GM12801 (cell line): ENCODE measurements around the gene ISG15.

ENCODE experiments used
- TF ChIP-seq, protein P1 (sequence below): IDR thresholded peaks from one replicate; pipeline ENCODE4 v1.5.1; 2011; ENCODE audit warnings: control low read depth; ENCODE audit not compliant: insufficient read length; ENCODE audit errors: extremely low read depth

Gene ISG15

DNA sequence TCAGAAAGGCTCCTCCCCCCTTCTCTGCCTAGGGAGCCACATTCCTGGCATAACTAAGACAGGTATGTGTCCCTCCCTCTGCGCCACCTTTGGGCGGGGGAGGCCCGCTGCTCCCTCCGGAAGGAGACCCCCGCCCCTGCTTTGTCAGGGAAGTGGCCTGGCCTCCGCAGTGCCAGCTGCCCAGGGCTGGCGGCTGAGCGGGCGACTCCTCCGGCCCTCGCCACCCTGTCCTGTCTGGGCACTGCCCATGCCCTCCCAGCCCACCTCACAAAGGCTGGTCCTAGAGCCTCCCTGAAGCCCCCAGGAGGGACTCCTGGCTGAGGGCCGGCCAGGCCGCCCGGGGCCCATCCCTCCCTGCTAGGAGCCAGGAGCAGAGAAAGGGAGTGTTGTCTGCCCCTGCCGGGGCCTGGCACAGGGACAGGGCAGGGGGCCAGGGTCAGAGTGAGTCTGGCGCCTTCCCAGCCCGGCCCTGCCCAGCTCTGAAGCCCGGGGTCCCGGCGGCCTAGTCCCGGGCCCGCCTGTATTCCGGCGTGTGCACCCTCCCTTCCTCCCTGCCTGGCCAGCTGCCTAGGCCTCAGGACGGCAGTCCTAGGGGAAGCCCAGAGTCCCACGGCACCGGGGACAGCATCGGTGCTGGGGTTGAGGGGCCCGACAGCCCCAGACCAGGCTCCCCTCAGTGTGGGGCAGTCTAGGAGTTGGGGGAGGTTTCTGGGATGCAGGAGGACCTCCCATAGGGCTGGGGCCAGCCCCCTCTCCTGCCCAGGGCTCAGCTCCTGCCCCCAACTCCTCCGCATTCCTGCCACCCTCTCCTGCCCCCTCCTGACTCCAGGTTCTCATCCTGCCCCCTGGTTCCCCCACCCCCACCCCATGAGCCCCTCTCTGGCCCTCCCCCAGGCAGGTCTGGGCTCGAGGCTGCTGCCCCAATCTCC is 11.7 kb downstream of the ISG15 start:
- TF ChIP-seq, protein P1, sequence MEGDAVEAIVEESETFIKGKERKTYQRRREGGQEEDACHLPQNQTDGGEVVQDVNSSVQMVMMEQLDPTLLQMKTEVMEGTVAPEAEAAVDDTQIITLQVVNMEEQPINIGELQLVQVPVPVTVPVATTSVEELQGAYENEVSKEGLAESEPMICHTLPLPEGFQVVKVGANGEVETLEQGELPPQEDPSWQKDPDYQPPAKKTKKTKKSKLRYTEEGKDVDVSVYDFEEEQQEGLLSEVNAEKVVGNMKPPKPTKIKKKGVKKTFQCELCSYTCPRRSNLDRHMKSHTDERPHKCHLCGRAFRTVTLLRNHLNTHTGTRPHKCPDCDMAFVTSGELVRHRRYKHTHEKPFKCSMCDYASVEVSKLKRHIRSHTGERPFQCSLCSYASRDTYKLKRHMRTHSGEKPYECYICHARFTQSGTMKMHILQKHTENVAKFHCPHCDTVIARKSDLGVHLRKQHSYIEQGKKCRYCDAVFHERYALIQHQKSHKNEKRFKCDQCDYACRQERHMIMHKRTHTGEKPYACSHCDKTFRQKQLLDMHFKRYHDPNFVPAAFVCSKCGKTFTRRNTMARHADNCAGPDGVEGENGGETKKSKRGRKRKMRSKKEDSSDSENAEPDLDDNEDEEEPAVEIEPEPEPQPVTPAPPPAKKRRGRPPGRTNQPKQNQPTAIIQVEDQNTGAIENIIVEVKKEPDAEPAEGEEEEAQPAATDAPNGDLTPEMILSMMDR, result no peak

DNA sequence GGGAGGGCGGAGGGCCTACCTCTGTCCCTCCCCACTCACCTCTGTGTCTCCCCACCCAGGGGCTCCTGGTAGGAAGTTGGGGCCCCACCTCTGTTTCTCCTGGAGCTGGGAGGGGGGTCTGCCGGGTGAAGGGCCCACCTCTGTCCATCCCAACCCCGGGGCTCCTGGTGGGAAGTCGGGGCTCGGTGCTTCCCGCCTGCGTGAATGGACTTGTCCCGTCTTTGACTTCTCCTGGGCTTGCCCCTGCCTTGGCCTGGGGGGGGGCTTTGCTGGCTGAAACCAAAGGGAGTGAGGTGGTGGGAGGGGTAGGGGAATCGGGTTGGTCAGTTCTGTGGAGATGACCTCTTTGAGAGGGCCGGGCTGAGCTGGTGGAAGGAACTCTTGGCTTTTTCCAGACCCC is 12.4 kb downstream of the ISG15 start:
- TF ChIP-seq, protein P1, result no peak

DNA sequence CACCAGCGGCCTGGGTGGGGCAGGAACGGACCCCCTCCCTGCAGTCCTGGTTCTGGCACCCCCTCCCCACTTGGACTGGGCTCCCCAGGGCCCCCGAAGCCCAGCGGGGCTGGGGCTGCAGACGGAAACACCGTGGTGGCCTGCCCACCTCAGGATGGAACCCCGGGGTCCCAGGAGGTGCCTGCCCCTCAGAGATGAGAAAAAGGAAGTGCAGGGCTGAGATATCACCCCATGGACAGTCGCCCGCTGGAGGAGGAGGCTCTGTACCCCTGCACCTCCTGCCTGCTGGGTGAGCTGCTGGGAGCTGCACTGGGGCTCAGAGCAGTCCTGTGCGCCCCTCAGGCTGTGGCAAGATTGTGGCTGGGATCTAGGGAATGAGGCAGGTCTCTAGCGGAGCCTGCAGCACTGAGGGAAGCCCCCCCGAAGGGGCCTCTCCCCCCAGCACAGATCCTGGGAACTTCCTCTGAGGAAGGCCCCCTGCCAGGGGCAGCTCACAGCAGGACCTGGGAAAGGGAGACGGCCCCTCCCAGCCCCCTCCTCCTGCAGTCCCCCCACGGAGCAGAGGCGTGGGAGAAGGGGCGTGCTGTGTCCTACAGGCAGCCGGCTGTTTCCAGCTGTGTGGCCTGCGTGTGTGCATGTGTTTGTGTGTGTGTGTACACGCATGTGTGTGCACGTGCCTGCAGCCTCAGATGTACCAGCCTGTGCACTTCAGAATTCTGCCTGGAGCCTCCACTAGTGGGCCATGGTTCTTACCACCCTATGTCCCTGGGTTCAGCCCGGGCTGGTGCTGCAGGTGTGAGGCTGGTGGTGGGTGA is 13.5 kb downstream of the ISG15 start:
- TF ChIP-seq, protein P1, result no peak

DNA sequence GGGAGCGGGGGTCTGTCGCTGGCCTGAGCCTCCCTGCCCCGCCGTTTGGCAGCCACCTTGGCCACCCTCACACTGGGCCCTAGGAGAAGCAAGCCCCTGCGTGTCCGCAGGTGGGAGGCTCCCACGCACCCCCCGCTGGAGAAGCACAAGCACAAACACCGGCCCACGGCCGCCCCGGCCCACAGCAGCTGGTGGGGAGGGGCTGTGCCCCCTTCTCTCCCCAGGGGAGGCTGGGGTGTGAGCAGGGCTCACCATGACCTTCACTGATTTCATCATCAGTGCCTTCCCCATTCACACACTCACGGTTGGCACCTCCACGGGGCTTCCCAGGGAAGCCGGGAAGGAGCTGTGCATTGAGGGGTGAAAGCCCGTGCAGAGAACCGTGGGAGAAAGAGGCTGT is 14.5 kb downstream of the ISG15 start:
- TF ChIP-seq, protein P1, result no peak

DNA sequence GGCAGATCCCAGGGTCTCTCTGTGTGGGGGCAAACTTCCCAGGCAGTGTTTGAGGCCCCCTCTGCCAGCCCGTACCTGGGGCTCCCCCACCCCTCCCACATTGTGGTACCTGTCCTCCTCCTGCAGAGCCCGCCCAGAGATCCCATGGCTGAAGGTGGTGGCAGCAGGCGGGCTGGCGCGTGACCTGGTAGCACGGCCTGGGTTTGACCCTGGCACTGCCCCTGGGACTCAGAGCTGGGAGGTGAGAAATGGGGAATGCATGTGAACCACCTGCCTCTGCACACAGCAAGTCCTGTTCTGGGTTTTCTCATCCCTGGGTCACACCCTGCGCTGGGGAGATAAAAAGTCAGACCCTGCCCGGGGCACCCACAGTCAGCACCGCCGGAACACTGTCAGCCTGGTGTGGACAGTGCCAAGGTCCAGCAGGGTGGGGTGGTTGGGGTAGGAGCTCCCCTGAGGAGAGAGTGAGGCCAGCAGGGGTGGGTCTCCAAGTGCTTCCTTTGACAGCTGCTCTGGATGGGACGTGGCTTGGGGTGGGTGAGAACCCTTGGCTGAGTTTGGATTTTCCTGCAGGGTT is 18.4 kb downstream of the ISG15 start:
- TF ChIP-seq, protein P1, result no peak

DNA sequence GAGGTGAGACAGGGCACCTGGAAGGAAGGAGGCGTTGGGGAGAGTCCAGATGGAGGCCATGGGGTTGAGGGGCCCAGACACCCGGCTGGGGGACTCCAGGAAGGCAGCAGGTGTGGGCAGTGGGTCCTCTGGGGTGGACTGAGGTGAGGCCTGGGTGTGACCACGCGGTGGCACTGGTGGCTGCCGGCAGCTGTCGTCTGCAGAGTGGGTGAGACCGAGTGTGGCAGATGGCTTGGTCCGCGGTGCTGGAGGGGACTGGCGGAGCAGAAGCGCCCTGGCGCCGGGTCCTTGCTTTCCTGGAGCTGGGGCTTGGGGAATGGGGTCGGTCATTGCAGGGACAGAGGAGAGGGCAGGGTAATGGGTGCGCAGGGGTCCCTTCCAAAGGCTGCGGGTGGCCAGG is 19.1 kb downstream of the ISG15 start:
- TF ChIP-seq, protein P1, result no peak

DNA sequence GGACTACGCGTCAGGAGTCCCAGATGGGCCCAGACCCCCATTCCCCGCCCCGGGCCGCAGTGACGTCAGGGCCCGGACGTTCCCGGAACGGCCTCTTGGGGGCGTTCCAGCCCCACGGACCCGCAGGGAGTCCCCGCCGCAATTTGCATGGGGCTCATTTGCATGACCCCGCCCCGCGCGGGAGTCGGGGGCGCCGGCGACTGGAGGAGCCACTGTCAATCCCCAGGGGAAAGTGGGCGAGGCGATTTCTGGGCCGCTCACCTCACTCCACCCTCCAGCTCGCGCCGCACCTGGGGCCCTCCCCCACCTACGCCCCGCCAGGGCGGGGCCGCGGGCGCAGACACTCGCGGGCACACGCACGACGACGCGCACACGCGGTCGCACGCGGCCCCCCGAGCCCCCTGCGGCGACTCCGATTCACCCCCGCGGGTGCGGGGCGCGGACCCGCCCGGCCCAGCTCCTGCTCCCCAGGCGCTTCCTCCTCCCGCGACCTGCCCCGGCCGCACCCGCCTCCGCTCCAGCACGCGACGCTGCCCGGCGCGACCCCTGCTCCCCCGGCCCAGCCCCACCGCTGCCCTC is 19.8 kb downstream of the ISG15 start:
- TF ChIP-seq, protein P1, result no peak
